K562 (cell line): ENCODE results near the gene DGUOK. TPM values are rescaled to one million over a fixed set of nuclear protein-coding genes. Genes with fewer than 3 reads are reported as not detected.

Experiments
- ATF7 ChIP-seq: fragments of 450-650 bp; IDR thresholded peaks from 2 replicates; pipeline ENCODE4 v1.7.1; 2014; ENCODE audit warnings: mild to moderate bottlenecking, moderate library complexity
- CREB3 ChIP-seq: fragments of 450-650 bp; conservative IDR thresholded peaks from 2 replicates; pipeline ENCODE4 v1.6.1; 2016; ENCODE audit warnings: missing genetic modification characterization, low read depth, mild to moderate bottlenecking, missing compliant biosample characterization, moderate library complexity
- CSDE1 ChIP-seq, 2 experiments: fragments of 450-650 bp; IDR thresholded peaks; 2 replicates each; pipeline ENCODE4 v1.6.1; 2016; ENCODE audit warnings: mild to moderate bottlenecking in 1 of 2
- EWSR1 ChIP-seq: fragments of 450-650 bp; IDR thresholded peaks from 2 replicates; pipeline ENCODE4 v1.6.1; 2018; ENCODE audit warnings: borderline replicate concordance, mild to moderate bottlenecking, low read depth, moderate library complexity; ENCODE audit not compliant: partially characterized antibody
- GATA2 ChIP-seq: sonication (generic); formaldehyde crosslinking; IDR thresholded peaks from 2 replicates; pipeline ENCODE4 v1.4.0; 2020; ENCODE audit warnings: mild to moderate bottlenecking, missing genetic modification reagents
- HIVEP1 ChIP-seq: fragments of 250-450 bp; sonication (Bioruptor Pico); IDR thresholded peaks from 2 replicates; pipeline ENCODE4 v1.4.0; 2020; ENCODE audit warnings: mild to moderate bottlenecking
- JUND ChIP-seq, 2 experiments: IDR thresholded peaks; 2 replicates in 1 of 2; 3 replicates in 1 of 2; pipeline ENCODE4 v1.6.1; 2011; ENCODE audit warnings: borderline replicate concordance in 2 of 2, low read depth in 2 of 2, low read length in 2 of 2, improper control_type of control experiment in 1 of 2, missing biosample characterization in 1 of 2, missing genetic modification characterization in 1 of 2, missing genetic modification reagents in 1 of 2
- MED1 ChIP-seq: sonication (generic); formaldehyde crosslinking; IDR thresholded peaks from 2 replicates; pipeline ENCODE4 v1.8.1; 2023; ENCODE audit warnings: missing genetic modification reagents, borderline replicate concordance
- MTF1 ChIP-seq: fragments of 250-450 bp; sonication (Bioruptor Pico); IDR thresholded peaks from 2 replicates; pipeline ENCODE4 v1.9.0; 2021; ENCODE audit warnings: moderate library complexity, mild to moderate bottlenecking, inconsistent platforms, borderline replicate concordance
- NFIC ChIP-seq: fragments of 450-650 bp; IDR thresholded peaks from 2 replicates; pipeline ENCODE4 v1.6.1; 2017; ENCODE audit warnings: mild to moderate bottlenecking, inconsistent platforms
- NFRKB ChIP-seq: fragments of 450-650 bp; IDR thresholded peaks from 2 replicates; pipeline ENCODE4 v1.6.1; 2016; ENCODE audit warnings: low read depth
- NFYB ChIP-seq: IDR thresholded peaks from 2 replicates; pipeline ENCODE4 v1.6.1; 2011; ENCODE audit warnings: mild to moderate bottlenecking, moderate library complexity; ENCODE audit not compliant: insufficient read length; ENCODE audit errors: extremely low read depth
- NR4A1 ChIP-seq, 2 experiments: fragments of 250-450 bp in 1 of 2; fragments of 450-650 bp in 1 of 2; sonication (Bioruptor Pico) in 1 of 2; IDR thresholded peaks; 2 replicates each; pipeline versions ENCODE4 v1.4.0 to v1.6.1; 2016 to 2020; ENCODE audit warnings: mild to moderate bottlenecking in 2 of 2, missing compliant biosample characterization in 1 of 2, missing genetic modification characterization in 1 of 2, moderate library complexity in 1 of 2
- STAT5A ChIP-seq: IDR thresholded peaks from 2 replicates; pipeline ENCODE4 v1.6.1; 2012; ENCODE audit warnings: low read length, inconsistent platforms, borderline replicate concordance
- TBL1XR1 ChIP-seq, 2 experiments: IDR thresholded peaks; 2 replicates each; pipeline ENCODE4 v1.6.1; 2012; ENCODE audit warnings: improper control_type of control experiment in 2 of 2, low read length in 2 of 2, mild to moderate bottlenecking in 1 of 2
- TRIM28 ChIP-seq: fragments of 450-650 bp; IDR thresholded peaks from 2 replicates; pipeline ENCODE4 v1.6.1; 2017
- ZFP30 ChIP-seq: fragments of 250-450 bp; sonication (Bioruptor Pico); IDR thresholded peaks from 2 replicates; pipeline ENCODE4 v1.8.0; 2022; ENCODE audit warnings: moderate library complexity, mild to moderate bottlenecking, inconsistent platforms, borderline replicate concordance
- ZKSCAN8 ChIP-seq: fragments of 200-800 bp; sonication (Bioruptor generic); IDR thresholded peaks from 2 replicates; pipeline ENCODE4 v1.6.1; 2016; ENCODE audit warnings: missing genetic modification characterization, missing compliant biosample characterization
- ZNF140 ChIP-seq: fragments of 250-450 bp; sonication (Bioruptor Pico); IDR thresholded peaks from 2 replicates; pipeline ENCODE4 v1.8.0; 2021; ENCODE audit warnings: moderate library complexity, mild to moderate bottlenecking, inconsistent platforms
- ZNF785 ChIP-seq: fragments of 250-450 bp; sonication (Bioruptor Pico); IDR thresholded peaks from 2 replicates; pipeline ENCODE4 v1.4.0; 2020; ENCODE audit warnings: mild to moderate bottlenecking
- polyA plus RNA-seq, 8 experiments: library from polyadenylated mRNA; depleted of rRNA in 4 of 8; stranded (reverse) in 5 of 8; unstranded in 3 of 8; fragments of >200 nt; fragmentation: Nextera tagmentation in 2 of 8; fragmentation: Illumina TruSeq in 1 of 8; extraction: Ambion mirVana in 2 of 8; extraction: Trizol in 1 of 8; gene quantifications; 2 replicates each; pipeline versions ENCODE4 v1.2.1 to v1.2.3, GENCODE V29; 2011 to 2014; ENCODE audit warnings: inconsistent platforms in 1 of 8, missing spikeins in 1 of 8
- total RNA-seq, 7 experiments: library from RNA; depleted of rRNA in 6 of 7; stranded (reverse); fragments of >200 nt in 6 of 7; fragmentation: Illumina TruSeq in 2 of 7; extraction: Trizol in 2 of 7; gene quantifications; 2 replicates each; pipeline versions ENCODE4 v1.2.1 to v1.2.3, GENCODE V29; 2011 to 2021; ENCODE audit warnings: low replicate concordance in 1 of 7
- TF ChIP-seq, protein P1 (sequence below): fragments of 450-650 bp; IDR thresholded peaks from 2 replicates; pipeline ENCODE4 v1.6.1; 2017; ENCODE audit warnings: antibody characterized with exemption, mild to moderate bottlenecking

DGUOK gene
- total and polyA plus RNA-seq, 9 of the 15 experiments (the other 6 are each of a cell fraction or from before 2014, with no cell fraction given), result 67.0 to 288 (median 126) TPM

GRCh38 chr2:74004212-74005182 lies 77.8 kb downstream of the DGUOK start (continued):
- TF ChIP-seq, protein P1, sequence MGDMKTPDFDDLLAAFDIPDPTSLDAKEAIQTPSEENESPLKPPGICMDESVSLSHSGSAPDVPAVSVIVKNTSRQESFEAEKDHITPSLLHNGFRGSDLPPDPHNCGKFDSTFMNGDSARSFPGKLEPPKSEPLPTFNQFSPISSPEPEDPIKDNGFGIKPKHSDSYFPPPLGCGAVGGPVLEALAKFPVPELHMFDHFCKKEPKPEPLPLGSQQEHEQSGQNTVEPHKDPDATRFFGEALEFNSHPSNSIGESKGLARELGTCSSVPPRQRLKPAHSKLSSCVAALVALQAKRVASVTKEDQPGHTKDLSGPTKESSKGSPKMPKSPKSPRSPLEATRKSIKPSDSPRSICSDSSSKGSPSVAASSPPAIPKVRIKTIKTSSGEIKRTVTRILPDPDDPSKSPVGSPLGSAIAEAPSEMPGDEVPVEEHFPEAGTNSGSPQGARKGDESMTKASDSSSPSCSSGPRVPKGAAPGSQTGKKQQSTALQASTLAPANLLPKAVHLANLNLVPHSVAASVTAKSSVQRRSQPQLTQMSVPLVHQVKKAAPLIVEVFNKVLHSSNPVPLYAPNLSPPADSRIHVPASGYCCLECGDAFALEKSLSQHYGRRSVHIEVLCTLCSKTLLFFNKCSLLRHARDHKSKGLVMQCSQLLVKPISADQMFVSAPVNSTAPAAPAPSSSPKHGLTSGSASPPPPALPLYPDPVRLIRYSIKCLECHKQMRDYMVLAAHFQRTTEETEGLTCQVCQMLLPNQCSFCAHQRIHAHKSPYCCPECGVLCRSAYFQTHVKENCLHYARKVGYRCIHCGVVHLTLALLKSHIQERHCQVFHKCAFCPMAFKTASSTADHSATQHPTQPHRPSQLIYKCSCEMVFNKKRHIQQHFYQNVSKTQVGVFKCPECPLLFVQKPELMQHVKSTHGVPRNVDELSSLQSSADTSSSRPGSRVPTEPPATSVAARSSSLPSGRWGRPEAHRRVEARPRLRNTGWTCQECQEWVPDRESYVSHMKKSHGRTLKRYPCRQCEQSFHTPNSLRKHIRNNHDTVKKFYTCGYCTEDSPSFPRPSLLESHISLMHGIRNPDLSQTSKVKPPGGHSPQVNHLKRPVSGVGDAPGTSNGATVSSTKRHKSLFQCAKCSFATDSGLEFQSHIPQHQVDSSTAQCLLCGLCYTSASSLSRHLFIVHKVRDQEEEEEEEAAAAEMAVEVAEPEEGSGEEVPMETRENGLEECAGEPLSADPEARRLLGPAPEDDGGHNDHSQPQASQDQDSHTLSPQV, result peak; percentile 27; the same call in 1 of the 2 replicates
- TF ChIP-seq NFYB (no peak), ZKSCAN8 (CRISPR knock-in tag) (no peak), EWSR1 (no peak), NFIC (0 out of 2 replicates have a peak, but pooled peaks have one; percentile 24), MTF1 (no peak), CREB3 (tag) (no peak), TBL1XR1 (IDR thresholded peaks at IDR 0.05; ENCODE audit: low read length in 2 of 2) (no peak), CSDE1 (IDR thresholded peaks at IDR 0.05) (no peak), NFRKB (no peak), ATF7 (peak; percentile 10; the same call in 1 of the 2 replicates), STAT5A (no peak), NR4A1 (CRISPR knock-in tag; IDR thresholded peaks at IDR 0.05) (0 out of 2 replicates have a peak, but pooled peaks have one; percentile 20), NR4A1 (tag; IDR thresholded peaks at IDR 0.05) (no peak), ZNF140 (CRISPR knock-in tag) (no peak), ZNF785 (CRISPR knock-in tag) (no peak), MED1 (CRISPR knock-in tag) (no peak), GATA2 (CRISPR knock-in tag) (peak; percentile 37; the same call in 1 of the 2 replicates), TRIM28 (no peak), ZFP30 (CRISPR knock-in tag) (no peak), HIVEP1 (CRISPR knock-in tag) (no peak), JUND (IDR thresholded peaks at IDR 0.05; ENCODE audit: borderline replicate concordance, low read depth, low read length) (peak; percentile 16; the same call in 1 of the 2 replicates), JUND (tag; IDR thresholded peaks at IDR 0.05; ENCODE audit: borderline replicate concordance, low read depth, low read length) (no peak; the same call in 2 of the 3 replicates)
